WTC11 (cell line): ENCODE data around the gene FSTL4.

Experiments
- CREB1 ChIP-seq: sonication (generic); formaldehyde crosslinking; IDR thresholded peaks from 2 replicates; pipeline ENCODE4 v1.8.0; 2023; ENCODE audit warnings: mild to moderate bottlenecking, missing genetic modification reagents
- GABPB1 ChIP-seq: sonication (generic); formaldehyde crosslinking; IDR thresholded peaks from 2 replicates; pipeline ENCODE4 v1.8.1; 2023; ENCODE audit warnings: mild to moderate bottlenecking, missing genetic modification reagents
- IRF2 ChIP-seq: sonication (generic); formaldehyde crosslinking; IDR thresholded peaks from 2 replicates; pipeline ENCODE4 v1.8.0; 2022; ENCODE audit warnings: low read depth, missing genetic modification reagents, borderline replicate concordance
- TEAD4 ChIP-seq: sonication (generic); formaldehyde crosslinking; IDR thresholded peaks from 2 replicates; pipeline ENCODE4 v1.8.0; 2022; ENCODE audit warnings: mild to moderate bottlenecking, missing genetic modification reagents
- TF ChIP-seq, protein P1 (sequence below): sonication (generic); formaldehyde crosslinking; IDR thresholded peaks from 2 replicates; pipeline ENCODE4 v1.8.1; 2023; ENCODE audit warnings: mild to moderate bottlenecking, missing genetic modification reagents
- TF ChIP-seq, protein P2 (sequence below): sonication (generic); formaldehyde crosslinking; IDR thresholded peaks from 2 replicates; pipeline ENCODE4 v1.8.0; 2022; ENCODE audit warnings: mild to moderate bottlenecking, missing genetic modification reagents
- TF ChIP-seq, protein P3 (sequence below): sonication (generic); formaldehyde crosslinking; IDR thresholded peaks from 2 replicates; pipeline ENCODE4 v1.8.1; 2022; ENCODE audit warnings: low read depth, missing genetic modification reagents, borderline replicate concordance
- TF ChIP-seq, protein P4 (sequence below): fragments of 200-600 bp; IDR thresholded peaks from 2 replicates; pipeline ENCODE4 v1.8.0; 2022; ENCODE audit warnings: antibody characterized with exemption
- TF ChIP-seq, protein P5 (sequence below): sonication (generic); formaldehyde crosslinking; IDR thresholded peaks from 2 replicates; pipeline ENCODE4 v1.8.1; 2023; ENCODE audit warnings: mild to moderate bottlenecking, missing genetic modification reagents, moderate library complexity

DNA sequence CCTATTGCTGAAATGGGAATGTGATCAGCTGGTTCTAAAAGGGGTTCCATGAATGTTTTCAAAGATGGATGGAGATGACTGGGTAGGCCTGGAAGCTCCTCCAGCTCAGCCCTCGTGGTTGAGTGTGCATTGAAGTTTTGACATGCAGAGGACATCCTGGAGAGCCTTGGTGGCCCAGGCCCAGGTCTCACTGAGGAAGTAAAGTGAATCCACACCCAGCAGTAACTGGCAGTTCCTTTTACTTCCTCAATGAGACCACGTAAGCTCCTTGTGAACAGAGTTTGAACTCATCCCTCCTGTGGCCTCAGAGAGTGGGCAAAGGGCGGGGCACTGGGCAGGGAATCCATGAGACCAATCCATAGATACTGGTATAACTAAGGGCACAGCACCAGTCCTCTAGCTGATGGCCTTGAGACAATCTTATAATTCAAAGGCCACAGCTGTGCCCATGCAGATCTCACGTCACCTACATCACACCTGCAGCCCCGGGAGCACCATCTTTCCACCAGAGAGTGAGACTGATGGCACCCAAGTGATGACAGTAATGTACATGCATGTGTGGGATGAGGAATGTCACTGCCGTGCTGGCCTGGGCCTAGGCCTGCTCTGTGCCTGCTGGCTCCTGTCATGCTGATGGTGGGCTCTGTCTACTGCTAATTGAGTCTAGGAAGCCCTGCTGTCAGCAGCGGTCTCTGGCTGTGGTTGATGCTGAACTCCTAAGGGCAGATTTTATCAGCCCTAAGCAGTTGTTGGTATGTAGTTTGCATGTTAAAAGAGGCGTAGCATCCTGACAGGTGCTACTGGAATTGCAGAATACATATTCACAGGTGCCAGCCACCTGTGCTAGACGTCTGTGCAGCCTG is 257.8 kb downstream of the FSTL4 start:
- TF ChIP-seq, protein P1, sequence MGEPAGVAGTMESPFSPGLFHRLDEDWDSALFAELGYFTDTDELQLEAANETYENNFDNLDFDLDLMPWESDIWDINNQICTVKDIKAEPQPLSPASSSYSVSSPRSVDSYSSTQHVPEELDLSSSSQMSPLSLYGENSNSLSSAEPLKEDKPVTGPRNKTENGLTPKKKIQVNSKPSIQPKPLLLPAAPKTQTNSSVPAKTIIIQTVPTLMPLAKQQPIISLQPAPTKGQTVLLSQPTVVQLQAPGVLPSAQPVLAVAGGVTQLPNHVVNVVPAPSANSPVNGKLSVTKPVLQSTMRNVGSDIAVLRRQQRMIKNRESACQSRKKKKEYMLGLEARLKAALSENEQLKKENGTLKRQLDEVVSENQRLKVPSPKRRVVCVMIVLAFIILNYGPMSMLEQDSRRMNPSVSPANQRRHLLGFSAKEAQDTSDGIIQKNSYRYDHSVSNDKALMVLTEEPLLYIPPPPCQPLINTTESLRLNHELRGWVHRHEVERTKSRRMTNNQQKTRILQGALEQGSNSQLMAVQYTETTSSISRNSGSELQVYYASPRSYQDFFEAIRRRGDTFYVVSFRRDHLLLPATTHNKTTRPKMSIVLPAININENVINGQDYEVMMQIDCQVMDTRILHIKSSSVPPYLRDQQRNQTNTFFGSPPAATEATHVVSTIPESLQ (CRISPR knock-in tag) = no peak
- TF ChIP-seq CREB1 (CRISPR knock-in tag) = no peak
- TF ChIP-seq, protein P2, sequence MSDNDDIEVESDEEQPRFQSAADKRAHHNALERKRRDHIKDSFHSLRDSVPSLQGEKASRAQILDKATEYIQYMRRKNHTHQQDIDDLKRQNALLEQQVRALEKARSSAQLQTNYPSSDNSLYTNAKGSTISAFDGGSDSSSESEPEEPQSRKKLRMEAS (CRISPR knock-in tag) = no peak
- TF ChIP-seq TEAD4 (CRISPR knock-in tag) = no peak
- TF ChIP-seq, protein P3, sequence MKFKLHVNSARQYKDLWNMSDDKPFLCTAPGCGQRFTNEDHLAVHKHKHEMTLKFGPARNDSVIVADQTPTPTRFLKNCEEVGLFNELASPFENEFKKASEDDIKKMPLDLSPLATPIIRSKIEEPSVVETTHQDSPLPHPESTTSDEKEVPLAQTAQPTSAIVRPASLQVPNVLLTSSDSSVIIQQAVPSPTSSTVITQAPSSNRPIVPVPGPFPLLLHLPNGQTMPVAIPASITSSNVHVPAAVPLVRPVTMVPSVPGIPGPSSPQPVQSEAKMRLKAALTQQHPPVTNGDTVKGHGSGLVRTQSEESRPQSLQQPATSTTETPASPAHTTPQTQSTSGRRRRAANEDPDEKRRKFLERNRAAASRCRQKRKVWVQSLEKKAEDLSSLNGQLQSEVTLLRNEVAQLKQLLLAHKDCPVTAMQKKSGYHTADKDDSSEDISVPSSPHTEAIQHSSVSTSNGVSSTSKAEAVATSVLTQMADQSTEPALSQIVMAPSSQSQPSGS (CRISPR knock-in tag) = no peak
- TF ChIP-seq, protein P4, sequence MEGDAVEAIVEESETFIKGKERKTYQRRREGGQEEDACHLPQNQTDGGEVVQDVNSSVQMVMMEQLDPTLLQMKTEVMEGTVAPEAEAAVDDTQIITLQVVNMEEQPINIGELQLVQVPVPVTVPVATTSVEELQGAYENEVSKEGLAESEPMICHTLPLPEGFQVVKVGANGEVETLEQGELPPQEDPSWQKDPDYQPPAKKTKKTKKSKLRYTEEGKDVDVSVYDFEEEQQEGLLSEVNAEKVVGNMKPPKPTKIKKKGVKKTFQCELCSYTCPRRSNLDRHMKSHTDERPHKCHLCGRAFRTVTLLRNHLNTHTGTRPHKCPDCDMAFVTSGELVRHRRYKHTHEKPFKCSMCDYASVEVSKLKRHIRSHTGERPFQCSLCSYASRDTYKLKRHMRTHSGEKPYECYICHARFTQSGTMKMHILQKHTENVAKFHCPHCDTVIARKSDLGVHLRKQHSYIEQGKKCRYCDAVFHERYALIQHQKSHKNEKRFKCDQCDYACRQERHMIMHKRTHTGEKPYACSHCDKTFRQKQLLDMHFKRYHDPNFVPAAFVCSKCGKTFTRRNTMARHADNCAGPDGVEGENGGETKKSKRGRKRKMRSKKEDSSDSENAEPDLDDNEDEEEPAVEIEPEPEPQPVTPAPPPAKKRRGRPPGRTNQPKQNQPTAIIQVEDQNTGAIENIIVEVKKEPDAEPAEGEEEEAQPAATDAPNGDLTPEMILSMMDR = no peak
- TF ChIP-seq GABPB1 (CRISPR knock-in tag) = no peak
- TF ChIP-seq, protein P5, sequence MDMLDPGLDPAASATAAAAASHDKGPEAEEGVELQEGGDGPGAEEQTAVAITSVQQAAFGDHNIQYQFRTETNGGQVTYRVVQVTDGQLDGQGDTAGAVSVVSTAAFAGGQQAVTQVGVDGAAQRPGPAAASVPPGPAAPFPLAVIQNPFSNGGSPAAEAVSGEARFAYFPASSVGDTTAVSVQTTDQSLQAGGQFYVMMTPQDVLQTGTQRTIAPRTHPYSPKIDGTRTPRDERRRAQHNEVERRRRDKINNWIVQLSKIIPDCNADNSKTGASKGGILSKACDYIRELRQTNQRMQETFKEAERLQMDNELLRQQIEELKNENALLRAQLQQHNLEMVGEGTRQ = no peak
- no peak for TF ChIP-seq IRF2 (CRISPR knock-in tag)
